Measurements from ENCODE around the gene NFIX.

The NFIX gene

GRCh38 chr19:13071444-13072187 is 76.3 kb downstream of the NFIX start:
- no peak for DNase-seq (ENCODE audit: low read depth in 1 of 2, low spot score in 1 of 2)

- DNase-seq (ENCODE audit: low read depth in 1 of 2, low spot score in 1 of 2) = no peak
Observed at GRCh38 chr19:13072188-13072908, 77.1 kb downstream of the NFIX start.

DNA sequence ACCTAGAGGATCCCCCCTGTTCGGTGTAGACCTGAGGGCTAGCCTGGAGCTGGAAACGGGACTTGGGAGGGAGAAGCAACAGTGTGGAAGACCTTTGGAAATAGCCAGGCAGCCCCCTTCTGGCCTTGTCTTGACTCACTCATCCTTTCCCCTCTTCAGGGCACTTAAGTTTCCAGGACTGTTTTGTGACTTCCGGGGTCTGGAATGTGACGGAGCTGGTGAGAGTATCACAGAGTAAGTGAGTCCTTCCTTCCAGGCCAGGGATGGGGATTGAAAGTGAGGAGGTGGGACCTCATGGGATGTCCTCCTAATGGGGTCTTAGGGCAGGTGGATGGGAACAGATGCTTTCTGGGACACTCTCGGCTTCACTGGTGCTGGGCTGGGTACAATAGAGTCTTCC is 78.0 kb downstream of the NFIX start:
- DNase-seq (ENCODE audit: low read depth in 1 of 2, low spot score in 1 of 2) = no peak

GRCh38 chr19:13074378-13074777 is 79.1 kb downstream of the NFIX start:
- no peak for DNase-seq (ENCODE audit: low read depth in 1 of 2, low spot score in 1 of 2)

DNA sequence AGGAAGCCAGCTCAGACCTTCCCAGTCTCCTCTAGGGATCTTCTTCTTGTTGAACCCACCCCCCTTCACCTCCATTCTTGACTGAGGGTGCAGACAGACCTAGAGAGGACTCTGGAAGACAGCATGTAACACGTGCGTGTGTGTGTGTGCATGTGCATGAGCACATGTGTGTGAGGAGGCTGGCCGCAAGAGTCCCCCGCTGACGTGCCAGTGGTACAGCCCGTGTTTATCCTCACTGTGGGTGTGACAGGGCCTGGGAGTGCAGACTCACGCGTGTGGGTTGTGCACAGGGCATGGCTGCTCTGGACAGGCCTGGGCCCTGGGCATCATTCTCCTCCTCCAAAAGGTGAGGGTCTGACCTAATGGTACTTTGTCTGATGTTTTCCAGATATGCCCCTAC is 81.0 kb downstream of the NFIX start:
- no peak for DNase-seq (ENCODE audit: low read depth in 1 of 2, low spot score in 1 of 2)

DNA sequence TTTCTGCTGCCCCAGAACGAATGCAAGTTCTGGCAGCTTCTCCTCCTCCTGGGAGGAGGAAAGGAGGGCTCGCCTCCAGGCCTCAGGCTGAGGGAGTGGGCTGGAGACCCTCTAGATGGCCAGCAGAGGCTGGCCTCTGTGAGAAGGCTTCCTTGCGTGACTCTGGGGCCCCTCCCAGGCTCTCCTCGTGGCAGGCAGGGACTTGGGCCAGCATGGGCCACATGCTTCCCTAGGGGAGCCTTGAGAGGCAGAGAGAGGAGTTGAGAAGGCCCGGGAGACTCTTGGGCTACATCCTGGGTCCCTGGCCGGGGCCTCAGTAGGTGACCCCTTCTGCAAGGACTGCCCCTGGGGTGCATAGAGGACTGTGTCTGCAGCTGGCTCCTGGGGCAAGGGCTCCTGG is 81.5 kb downstream of the NFIX start:
- DNase-seq (ENCODE audit: low read depth in 1 of 2, low spot score in 1 of 2) = no peak

GRCh38 chr19:13077240-13077639 is 82.0 kb downstream of the NFIX start:
- DNase-seq (ENCODE audit: low read depth in 1 of 2, low spot score in 1 of 2) = no peak

DNA sequence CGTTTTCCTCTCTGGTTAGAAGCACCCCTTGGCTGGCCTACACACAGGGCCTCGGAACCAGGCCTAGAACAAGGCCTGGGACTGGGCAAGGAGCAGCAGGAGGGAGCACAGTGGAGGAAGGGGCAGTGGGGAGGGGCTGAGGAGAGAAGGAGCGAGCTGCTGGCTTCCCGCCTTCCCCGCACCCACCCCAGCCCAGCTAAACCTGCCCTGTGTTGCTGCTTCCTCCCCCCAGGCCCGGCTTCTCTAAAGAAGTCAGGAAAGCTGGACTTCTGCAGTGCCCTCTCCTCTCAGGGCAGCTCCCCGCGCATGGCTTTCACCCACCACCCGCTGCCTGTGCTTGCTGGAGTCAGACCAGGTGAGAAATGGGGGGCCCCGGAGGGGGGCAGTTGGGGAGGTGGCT is 83.1 kb downstream of the NFIX start:
- no peak for DNase-seq (ENCODE audit: low read depth in 1 of 2, low spot score in 1 of 2)

DNA sequence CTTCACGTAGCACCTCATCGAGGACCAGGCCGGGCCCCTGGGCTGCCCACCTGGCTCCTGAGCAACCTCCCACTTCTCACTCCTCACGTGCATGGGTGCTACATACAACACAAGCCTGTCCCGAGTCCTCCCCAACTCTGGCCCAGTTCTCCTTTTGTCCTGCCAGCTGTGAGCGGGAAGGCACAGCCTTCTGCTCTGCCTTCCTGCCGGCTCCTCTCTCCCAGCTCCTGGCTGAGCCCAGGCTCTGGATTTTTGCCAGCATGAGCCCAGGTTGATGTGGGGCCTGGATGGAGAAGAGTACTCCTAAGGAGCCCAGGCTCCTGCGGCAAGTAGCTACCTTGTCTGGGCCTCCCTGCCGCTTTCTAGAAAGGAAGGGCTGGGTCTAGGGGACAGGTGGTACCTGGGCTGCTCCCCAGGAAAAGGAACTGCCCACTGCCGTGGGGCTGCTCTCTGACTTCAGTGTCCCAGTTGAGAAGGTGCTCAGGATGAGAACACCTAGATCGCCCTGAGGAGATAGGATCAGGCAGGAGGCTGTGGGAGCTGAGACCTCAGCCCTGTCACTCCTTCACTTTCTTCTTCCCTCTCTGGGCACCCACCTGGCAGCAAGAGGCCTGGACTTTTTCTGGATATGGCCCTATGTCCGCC is 83.7 kb downstream of the NFIX start:
- DNase-seq (ENCODE audit: low read depth in 1 of 2, low spot score in 1 of 2) = no peak

DNA sequence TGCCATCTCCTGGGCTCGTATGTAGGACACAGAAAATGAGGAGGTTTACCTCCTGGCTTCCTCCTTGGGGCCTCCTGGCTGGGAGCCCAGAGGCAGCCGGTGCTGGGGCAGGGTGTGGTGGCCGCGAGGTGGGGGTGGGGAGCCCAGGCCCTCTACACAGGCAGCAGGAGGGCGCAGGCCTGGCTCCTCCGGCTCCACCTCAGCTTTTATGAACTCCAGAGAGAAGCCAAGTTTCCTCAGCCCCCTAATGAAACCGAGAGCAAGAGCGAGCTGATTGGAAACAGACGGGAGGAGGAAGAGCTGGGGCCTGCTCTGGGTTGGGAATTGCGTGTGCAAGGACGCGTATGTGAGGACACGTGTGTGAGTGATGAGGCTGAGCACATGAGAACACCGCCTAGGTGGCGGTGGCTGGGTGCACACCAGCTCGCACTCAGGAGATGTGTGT is 84.3 kb downstream of the NFIX start:
- no peak for DNase-seq (ENCODE audit: low read depth in 1 of 2, low spot score in 1 of 2)

GRCh38 chr19:13082192-13083007 is 87.1 kb downstream of the NFIX start:
- no peak for DNase-seq (ENCODE audit: low read depth in 1 of 2, low spot score in 1 of 2)

DNA sequence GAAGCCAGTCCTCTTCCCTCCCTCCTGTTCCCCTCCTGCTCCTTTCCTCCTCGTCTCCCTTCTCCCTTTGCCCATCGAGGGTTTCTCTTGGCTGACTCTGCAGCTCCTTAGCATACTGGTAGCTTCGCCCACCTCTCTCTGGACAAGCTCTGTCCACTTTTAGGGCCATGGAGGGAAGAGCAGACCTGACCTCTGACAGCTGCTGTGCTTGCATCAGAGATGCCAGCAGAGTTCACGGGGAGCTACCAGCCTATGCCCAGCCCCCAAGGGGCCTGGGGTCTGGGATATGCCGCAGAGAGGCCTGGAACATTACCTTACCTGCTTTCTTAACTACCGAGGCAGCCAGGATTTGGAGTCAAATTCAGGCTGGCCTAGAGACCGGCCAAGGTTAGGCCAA is 87.7 kb downstream of the NFIX start:
- DNase-seq (ENCODE audit: low read depth in 1 of 2, low spot score in 1 of 2) = no peak

GRCh38 chr19:13083627-13084026 is 88.4 kb downstream of the NFIX start:
- no peak for DNase-seq (ENCODE audit: low read depth in 1 of 2, low spot score in 1 of 2)

GRCh38 chr19:13085666-13086065 is 90.4 kb downstream of the NFIX start:
- DNase-seq (ENCODE audit: low read depth in 1 of 2, low spot score in 1 of 2) = no peak

DNA sequence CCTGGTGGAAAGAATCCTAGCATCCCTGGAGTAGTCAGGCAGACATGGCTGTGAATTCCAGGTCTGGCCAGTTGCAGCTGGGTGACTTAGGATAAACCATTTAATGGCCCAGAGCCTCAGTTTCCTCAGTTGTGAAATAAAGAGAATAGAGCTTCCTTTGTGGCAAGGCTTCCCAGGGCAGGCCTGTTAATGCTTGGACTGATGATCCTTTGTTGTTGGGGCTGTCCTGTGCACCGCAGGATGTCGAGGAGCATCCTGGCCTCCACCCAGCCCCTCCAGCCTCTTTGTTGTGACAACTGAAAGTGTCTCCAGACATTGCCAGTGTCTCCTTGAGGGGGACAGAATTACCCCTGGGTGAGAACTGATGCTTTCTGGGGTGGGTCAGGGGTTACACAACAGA is 91.1 kb downstream of the NFIX start:
- DNase-seq (ENCODE audit: low read depth in 1 of 2, low spot score in 1 of 2) = no peak

DNA sequence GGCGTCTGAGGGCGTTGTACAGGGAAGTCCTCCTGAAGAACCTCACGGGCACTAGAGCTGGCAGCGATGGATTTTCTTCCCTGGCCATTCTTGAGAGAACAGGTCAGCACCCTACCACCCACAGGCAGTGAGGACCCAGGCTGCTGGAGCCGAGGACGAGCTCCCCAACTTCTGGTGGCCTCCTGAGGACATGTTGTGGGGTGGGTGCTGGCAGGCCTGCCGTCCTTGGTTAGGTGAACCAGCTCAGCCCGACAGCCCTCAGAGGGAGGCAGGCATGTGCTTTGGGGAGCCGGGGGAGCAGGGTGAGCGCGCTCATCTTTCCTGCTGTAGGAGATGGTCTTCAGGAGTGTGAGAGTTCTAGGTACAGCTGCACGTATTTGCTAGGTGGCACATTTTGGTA is 92.0 kb downstream of the NFIX start:
- DNase-seq (ENCODE audit: low read depth in 1 of 2, low spot score in 1 of 2) = no peak

GRCh38 chr19:13087795-13088537 is 92.7 kb downstream of the NFIX start:
- DNase-seq (ENCODE audit: low read depth in 1 of 2, low spot score in 1 of 2) = no peak

DNA sequence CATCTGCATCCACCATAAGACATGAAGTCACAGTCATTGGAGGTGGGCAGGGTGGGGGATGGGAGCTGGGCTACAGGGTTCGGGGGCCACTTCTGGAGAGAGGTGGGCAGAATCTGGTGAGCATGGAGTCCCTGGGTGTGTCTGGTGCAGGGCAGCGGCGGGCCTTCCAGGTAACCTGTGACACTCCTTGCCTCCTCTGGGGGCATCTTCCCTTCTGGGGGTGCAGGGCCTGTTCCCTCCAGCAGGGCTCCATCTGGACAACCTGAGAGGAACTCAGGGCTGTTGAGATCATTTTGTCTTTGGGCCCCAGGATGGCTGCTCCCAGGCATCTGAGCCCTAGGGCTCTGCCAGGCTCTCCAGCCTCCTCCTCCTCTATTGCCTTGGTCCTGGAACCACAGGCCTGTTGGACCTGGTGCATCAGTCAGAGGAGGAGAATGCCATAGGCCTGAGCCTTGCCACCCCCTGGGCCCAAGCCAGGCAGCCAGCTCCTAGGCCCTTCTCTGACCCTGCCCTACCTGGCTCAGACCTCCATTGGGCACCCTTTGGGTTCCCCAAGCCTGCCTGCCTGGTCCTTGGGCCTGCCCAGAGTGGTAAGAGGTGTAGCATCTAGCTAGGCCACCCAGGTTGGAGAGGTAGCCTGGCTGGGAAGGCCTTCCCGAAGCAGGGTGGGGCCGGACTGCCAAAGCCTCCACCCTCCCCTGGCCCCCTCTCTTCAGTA is 94.0 kb downstream of the NFIX start:
- no peak for DNase-seq (ENCODE audit: low read depth in 1 of 2, low spot score in 1 of 2)

DNA sequence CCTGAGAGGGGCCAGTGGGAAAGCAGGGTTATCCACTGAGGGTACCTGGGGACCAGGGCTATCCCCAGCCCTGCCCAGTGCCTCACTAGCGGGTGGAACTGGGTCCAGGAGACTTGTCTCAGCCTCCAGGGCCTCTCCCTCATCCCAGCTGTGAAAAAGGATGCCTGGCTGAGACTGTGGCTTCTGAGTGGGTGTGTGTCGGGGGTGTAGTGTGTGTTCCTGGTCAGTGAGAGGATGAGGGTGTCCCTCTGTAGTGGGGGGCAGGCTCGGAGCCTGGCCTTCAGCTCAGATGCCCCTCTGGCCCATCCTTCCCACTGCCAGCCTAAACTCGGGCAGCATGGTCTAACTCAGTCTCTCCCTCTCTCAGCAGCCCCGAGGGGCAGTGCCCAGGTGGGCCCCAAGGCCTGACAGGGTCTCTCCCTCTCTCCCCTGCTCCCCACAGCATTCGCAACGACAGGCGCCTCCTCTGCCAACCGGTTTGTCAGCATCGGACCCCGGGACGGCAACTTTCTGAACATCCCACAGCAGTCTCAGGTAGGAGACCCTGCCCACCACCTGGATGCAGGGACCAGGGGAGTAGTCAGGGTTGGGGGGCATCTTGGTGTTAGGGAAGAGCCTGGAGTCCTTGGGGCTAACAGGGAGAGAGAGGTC is 94.7 kb downstream of the NFIX start:
- DNase-seq (ENCODE audit: low read depth in 1 of 2, low spot score in 1 of 2) = no peak

Data from stimulated activated CD4-positive, alpha-beta T cell treated with anti-CD3 and anti-CD28 coated beads, Interleukin-15, amount 100 ng/mL, for 1 hour (primary cell).